Chondrocyte (in vitro differentiated cells): ENCODE results near the gene MUC2. TPM values are rescaled to one million over a fixed set of nuclear protein-coding genes. Genes with fewer than 3 reads are reported as not detected.

Experiments used
- DNase-seq: peaks from one replicate; pipeline ENCODE4 v3.0.0; 2021; ENCODE audit warnings: mixed read lengths, low spot score
- H3K27ac Mint-ChIP-seq: one replicate; pipeline ENCODE4 v1.8.0; 2021; ENCODE audit warnings: mild to moderate bottlenecking, moderate library complexity, mixed read lengths; ENCODE audit not compliant: unreplicated experiment
- H3K27me3 Mint-ChIP-seq: 2 replicates; pipeline ENCODE4 v1.8.0; 2021; ENCODE audit warnings: low read depth, mixed read lengths
- H3K36me3 Mint-ChIP-seq: 2 replicates; pipeline ENCODE4 v1.8.0; 2021; ENCODE audit warnings: low read depth, mixed read lengths
- H3K4me1 Mint-ChIP-seq: 2 replicates; pipeline ENCODE4 v1.8.0; 2021; ENCODE audit warnings: low read depth, mild to moderate bottlenecking, mixed read lengths
- H3K4me3 Mint-ChIP-seq: one replicate; pipeline ENCODE4 v1.8.0; 2021; ENCODE audit warnings: mild to moderate bottlenecking, moderate library complexity, mixed read lengths; ENCODE audit not compliant: unreplicated experiment
- H3K9me3 Mint-ChIP-seq: 2 replicates; pipeline ENCODE4 v1.8.0; 2021; ENCODE audit warnings: low read depth, mixed read lengths
- CTCF ChIP-seq: fragments of 200-600 bp; sonication (generic); IDR thresholded peaks from 2 replicates; pipeline ENCODE4 v1.5.0; 2021; ENCODE audit warnings: antibody characterized with exemption, mild to moderate bottlenecking, moderate library complexity
- total RNA-seq: library from RNA; stranded (reverse); gene quantifications from 3 replicates; pipeline ENCODE4 v1.2.1, GENCODE V29; 2021

The MUC2 gene
- total RNA-seq, 1 donor from 2014 or later = not detected

- no peak overlapping the region for H3K27ac Mint-ChIP-seq
- H3K36me3 Mint-ChIP-seq = no peaks in the 10 kb centered on the region
- no peak for TF ChIP-seq CTCF
- H3K27me3 Mint-ChIP-seq = no peaks in the 10 kb centered on the region
- peak; percentile 89 for DNase-seq
- no peaks in the 10 kb centered on the region for H3K4me1 Mint-ChIP-seq
- H3K9me3 Mint-ChIP-seq = no peaks in the 10 kb centered on the region
- no peak overlapping the region for H3K4me3 Mint-ChIP-seq
Observed at GRCh38 chr11:1088927-1089737, 14.5 kb downstream of the MUC2 start.

- peaks cover under 1% of the 10 kb centered on the region for H3K27me3 Mint-ChIP-seq
- no peak overlapping the region for H3K4me3 Mint-ChIP-seq
- TF ChIP-seq CTCF = no peak
- H3K36me3 Mint-ChIP-seq = peaks cover under 1% of the 10 kb centered on the region
- no peaks in the 10 kb centered on the region for H3K9me3 Mint-ChIP-seq
- H3K4me1 Mint-ChIP-seq = no peaks in the 10 kb centered on the region
- peak; percentile 82 for DNase-seq
- no peak overlapping the region for H3K27ac Mint-ChIP-seq
Observed at GRCh38 chr11:1089738-1090599, 15.3 kb downstream of the MUC2 start.

DNA sequence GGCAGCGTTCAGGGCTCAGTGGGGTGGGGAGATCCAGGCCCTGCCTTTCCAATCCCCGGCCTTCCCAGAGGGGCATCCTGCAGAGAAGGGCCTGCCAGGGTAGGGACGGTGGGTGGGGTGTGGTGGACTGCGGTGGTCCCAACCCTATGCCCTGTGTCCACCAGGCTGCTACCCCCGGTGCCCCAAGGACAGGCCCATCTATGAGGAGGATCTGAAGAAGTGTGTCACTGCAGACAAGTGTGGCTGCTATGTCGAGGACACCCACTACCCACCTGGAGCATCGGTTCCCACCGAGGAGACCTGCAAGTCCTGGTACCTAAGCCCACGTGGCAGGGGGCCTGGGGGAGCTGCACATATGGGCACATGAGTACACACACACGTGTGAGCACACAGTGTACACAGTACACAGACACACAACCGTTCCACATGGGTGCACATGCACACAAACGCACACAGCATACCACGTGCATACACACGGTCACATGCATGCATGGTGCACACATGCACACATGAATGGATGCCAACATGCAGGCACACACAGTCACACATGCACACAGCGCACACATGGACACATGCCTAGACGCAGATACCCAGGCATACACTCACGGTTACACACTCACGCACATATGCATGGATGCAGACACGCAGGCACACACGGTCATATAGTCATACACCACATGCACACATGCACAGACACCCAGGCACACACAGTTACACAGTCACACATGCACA lies 16.1 kb downstream of the MUC2 start:
- H3K4me3 Mint-ChIP-seq = no peak overlapping the region
- H3K36me3 Mint-ChIP-seq = peaks cover 2% of the 10 kb centered on the region
- TF ChIP-seq CTCF = no peak
- DNase-seq = peak; percentile 70
- H3K4me1 Mint-ChIP-seq = no peaks in the 10 kb centered on the region
- peaks cover 2% of the 10 kb centered on the region for H3K27me3 Mint-ChIP-seq
- no peaks in the 10 kb centered on the region for H3K9me3 Mint-ChIP-seq
- no peak overlapping the region for H3K27ac Mint-ChIP-seq

DNA sequence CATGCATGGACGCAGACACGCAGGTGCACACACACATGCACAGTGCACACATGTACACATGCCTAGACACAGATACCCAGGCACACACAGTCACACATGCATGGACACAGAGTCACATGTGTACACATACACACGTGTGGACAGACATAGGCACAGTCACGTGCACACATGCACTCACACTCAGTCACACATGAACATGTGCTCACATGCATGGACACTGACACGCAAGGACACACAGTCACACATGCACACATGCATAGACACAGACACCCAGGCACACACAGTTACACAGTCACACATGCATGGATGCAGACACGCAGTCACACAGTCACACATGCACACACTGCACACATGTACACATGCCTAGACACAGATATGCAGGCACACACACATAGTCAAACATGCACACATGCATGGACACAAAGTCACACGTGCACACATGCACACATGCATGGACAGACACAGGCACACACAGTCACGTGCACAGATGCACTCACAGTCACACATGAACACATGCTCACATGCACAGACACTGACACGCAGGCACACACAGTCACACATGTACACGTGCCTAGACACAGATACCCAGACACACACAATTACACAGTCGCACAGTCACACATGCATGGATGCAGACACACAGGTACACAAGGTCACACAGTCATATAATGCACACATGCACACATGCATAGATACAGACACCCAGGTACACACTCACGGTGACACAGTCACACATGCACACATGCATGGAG lies 16.8 kb downstream of the MUC2 start:
- Mint-ChIP-seq H3K4me3 (no peak overlapping the region), H3K36me3 (peaks cover 2% of the 10 kb centered on the region), H3K27me3 (peaks cover 2% of the 10 kb centered on the region), H3K4me1 (no peaks in the 10 kb centered on the region), H3K27ac (no peak overlapping the region), H3K9me3 (no peaks in the 10 kb centered on the region)
- DNase-seq = no peak
- no peak for TF ChIP-seq CTCF
